ENCODE measurements around the gene EDRF1. TPM values are rescaled to one million over a fixed set of nuclear protein-coding genes. Genes with fewer than 3 reads are reported as not detected.

The EDRF1 gene
- total RNA-seq, 1 experiment from 2014 or later, result 49.2 TPM

DNA sequence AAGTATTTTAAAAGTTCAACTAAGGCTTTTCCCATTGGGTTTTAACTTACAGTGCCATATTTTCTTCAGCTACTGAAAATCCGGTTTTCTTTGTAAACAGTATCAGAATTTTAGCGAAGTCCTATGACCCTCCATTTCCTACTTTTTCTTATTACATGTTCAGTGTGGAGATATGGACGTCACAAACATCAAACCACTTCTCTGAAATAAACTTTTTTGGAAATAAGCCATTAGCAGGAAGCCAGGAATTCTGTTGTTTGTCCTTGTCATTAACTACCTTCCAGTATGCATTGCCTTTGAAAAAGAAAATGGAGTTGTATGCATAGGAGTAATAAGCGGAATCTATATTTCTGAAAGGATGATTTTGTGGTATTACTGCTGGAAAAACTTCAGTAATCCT is 47.0 kb downstream of the EDRF1 start:
- ChIA-PET CTCF (no interaction called here), POLR2A (no interaction called here), RAD21 (ENCODE audit: low non-redundant PET in 1 of 2, low total read pairs in 2 of 2, uncharacterized antibody in 2 of 2, unreplicated experiment in 2 of 2) (no interaction called here)
- Histone ChIP-seq H4K20me1 (ENCODE audit: insufficient read depth) (no peaks in the 10 kb centered on the region), H3K79me2 (ENCODE audit: insufficient read depth, low read length) (no peaks in the 10 kb centered on the region), H3K4me2 (ENCODE audit: low read length) (no peak overlapping the region), H3K9ac (ENCODE audit: low read length) (no peak overlapping the region), H3K9me2 (ENCODE audit: insufficient read depth) (no peaks in the 10 kb centered on the region), H3K36me3 (ENCODE audit: control insufficient read depth in 1 of 2, insufficient read depth in 2 of 2, low read length in 2 of 2) (peaks cover 25 to 34% of the 10 kb centered on the region in 2 experiments), H3K27me3 (ENCODE audit: insufficient read depth, low read length) (no peaks in the 10 kb centered on the region), H2AFZ (ENCODE audit: low read depth, low read length, poor library complexity, severe bottlenecking) (no peak overlapping the region), H3K4me1 (ENCODE audit: control insufficient read depth in 1 of 2, insufficient read depth in 2 of 2, low read length in 2 of 2) (no peaks in the 10 kb centered on the region), H3K27ac (ENCODE audit: low read depth, low read length) (no peak overlapping the region), H3K9me3 (ENCODE audit: control insufficient read depth in 1 of 2, insufficient read depth in 1 of 2, low read depth in 1 of 2, low read length in 2 of 2) (no peaks in the 10 kb centered on the region), H3K4me3 (replicated peaks in 1 of 2; ENCODE audit: low read depth in 1 of 2, low read length in 2 of 2) (no peak overlapping the region)
- no TSS peak for BruUV-seq (replicated peaks)
- ATAC-seq (no peak), DNase-seq (ENCODE audit: low read depth, low spot score) (no peak)
- intact Hi-C loops (cut with micrococcal nuclease), result no loop called here
- TF ChIP-seq ZNF274 (IDR thresholded peaks at IDR 0.05; ENCODE audit: low read depth, low read length) (no peak), EZH2 (IDR thresholded peaks at IDR 0.05) (no peak), POLR2AphosphoS5 (IDR thresholded peaks at IDR 0.05; ENCODE audit: low read depth, low read length) (no peak), TCF7L2 (IDR thresholded peaks at IDR 0.05; ENCODE audit: borderline replicate concordance, extremely low read depth, insufficient read depth, insufficient read length) (no peak)

- Histone ChIP-seq H3K4me2 (ENCODE audit: low read length) (no peak overlapping the region), H3K4me3 (replicated peaks in 1 of 2; ENCODE audit: low read depth in 1 of 2, low read length in 2 of 2) (no peak overlapping the region), H3K4me1 (ENCODE audit: control insufficient read depth in 1 of 2, insufficient read depth in 2 of 2, low read length in 2 of 2) (no peaks in the 10 kb centered on the region), H2AFZ (ENCODE audit: low read depth, low read length, poor library complexity, severe bottlenecking) (no peak overlapping the region), H3K79me2 (ENCODE audit: insufficient read depth, low read length) (no peaks in the 10 kb centered on the region), H3K36me3 (ENCODE audit: control insufficient read depth in 1 of 2, insufficient read depth in 2 of 2, low read length in 2 of 2) (peaks cover 19 to 22% of the 10 kb centered on the region in 2 experiments), H3K9me3 (ENCODE audit: control insufficient read depth in 1 of 2, insufficient read depth in 1 of 2, low read depth in 1 of 2, low read length in 2 of 2) (no peaks in the 10 kb centered on the region), H3K9me2 (ENCODE audit: insufficient read depth) (no peaks in the 10 kb centered on the region), H3K27me3 (ENCODE audit: insufficient read depth, low read length) (no peaks in the 10 kb centered on the region), H3K9ac (ENCODE audit: low read length) (no peak overlapping the region), H4K20me1 (ENCODE audit: insufficient read depth) (no peaks in the 10 kb centered on the region), H3K27ac (ENCODE audit: low read depth, low read length) (no peak overlapping the region)
- DNase-seq (ENCODE audit: low read depth, low spot score) (no peak), ATAC-seq (no peak)
- ChIA-PET POLR2A (no interaction called here), RAD21 (ENCODE audit: low non-redundant PET in 1 of 2, low total read pairs in 2 of 2, uncharacterized antibody in 2 of 2, unreplicated experiment in 2 of 2) (no interaction called here), CTCF (no interaction called here)
- intact Hi-C loops (cut with micrococcal nuclease), result no loop called here
- TF ChIP-seq EZH2 (IDR thresholded peaks at IDR 0.05) (no peak), POLR2AphosphoS5 (IDR thresholded peaks at IDR 0.05; ENCODE audit: low read depth, low read length) (peak; percentile 38; the same call in 1 of the 2 replicates), YY1 (IDR thresholded peaks at IDR 0.05; ENCODE audit: extremely low read depth, insufficient replicate concordance, low read depth, low read length) (no peak)
- TF ChIP-seq, protein P1, sequence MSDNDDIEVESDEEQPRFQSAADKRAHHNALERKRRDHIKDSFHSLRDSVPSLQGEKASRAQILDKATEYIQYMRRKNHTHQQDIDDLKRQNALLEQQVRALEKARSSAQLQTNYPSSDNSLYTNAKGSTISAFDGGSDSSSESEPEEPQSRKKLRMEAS (IDR thresholded peaks at IDR 0.05), result no peak
- BruUV-seq (replicated peaks), result no TSS peak
These were observed 48.8 kb downstream of the EDRF1 start for GRCh38 chr10:125768219-125768855.
